GM21515 (cell line): ENCODE results near the gene SIL1.
"Not testable (repeated sequence)": the region's sequence is repeated elsewhere in the genome, so short reads cannot be mapped to it uniquely, and the experiment has no call there.

Source experiments
- ATAC-seq: cut with Tn5 transposase; IDR thresholded peaks from one replicate; pipeline ENCODE4 v1.9.1; 2021; ENCODE audit not compliant: unreplicated experiment

Gene SIL1

GRCh38 chr5:139038613-139039305 is 159.4 kb downstream of the SIL1 start:
- ATAC-seq = no peak

GRCh38 chr5:139037732-139038131 is 160.4 kb downstream of the SIL1 start:
- ATAC-seq = no peak

GRCh38 chr5:139036332-139036731 is 161.8 kb downstream of the SIL1 start:
- ATAC-seq = not testable (repeated sequence)

GRCh38 chr5:139027150-139027549 is 171.0 kb downstream of the SIL1 start:
- ATAC-seq = no peak

DNA sequence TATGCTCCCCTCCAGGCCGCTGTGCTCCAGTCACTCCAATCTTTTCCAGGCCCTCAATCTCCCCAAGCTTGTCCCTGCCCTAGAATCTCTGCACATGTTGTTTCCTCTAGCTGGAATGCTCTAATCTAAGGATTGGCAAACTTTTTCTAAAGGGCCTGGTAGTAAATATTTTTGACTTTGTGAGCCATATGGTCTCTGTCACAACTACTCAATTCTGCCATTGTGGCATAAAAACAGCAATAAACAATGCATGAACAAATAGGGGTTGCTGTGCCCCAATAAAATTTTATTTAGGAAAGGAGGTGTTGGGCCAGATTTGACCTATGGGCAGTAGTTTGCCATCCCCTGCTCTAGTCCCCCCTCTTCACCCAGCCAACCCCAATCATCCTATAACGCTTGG is 172.5 kb downstream of the SIL1 start:
- no peak for ATAC-seq

DNA sequence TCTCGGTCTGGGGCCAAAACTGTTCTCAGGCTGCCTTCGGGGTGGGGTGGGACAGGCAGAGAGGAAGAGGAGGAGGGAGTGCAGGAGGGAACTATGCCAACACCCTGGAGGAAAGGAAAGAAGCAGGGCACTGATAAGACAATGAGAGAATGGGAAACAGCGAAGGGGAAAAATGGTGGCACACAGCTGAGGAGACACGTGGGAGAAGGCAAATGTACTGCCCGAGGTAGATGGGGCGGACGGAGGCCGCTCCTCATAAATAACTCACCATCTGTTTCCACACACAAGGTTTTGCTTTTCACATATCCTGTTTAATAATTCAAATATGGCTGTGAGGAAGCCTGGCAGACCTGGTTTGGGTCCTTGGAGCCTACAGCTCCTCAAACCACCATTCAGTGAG is 174.9 kb downstream of the SIL1 start:
- ATAC-seq = no peak

DNA sequence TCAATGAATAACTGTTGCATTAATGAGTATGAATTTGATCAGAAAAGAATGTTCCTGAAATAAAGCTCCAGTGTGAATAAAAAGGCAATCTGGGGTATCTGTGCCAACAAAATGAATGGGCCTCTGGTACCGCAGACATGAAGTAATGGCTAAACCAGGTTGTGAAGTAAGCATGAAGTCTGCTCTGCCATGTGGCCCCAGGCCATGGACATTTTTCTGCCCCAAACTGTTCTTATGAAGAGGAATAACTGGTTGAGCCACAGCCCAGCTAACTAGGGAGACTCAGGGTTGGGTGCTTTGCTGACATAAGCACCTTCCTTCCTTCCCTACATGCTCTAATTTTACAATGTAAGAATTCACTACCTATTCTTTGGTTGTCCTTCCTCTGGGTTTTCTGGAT is 175.6 kb downstream of the SIL1 start:
- ATAC-seq = no peak

GRCh38 chr5:139021346-139021745 is 176.8 kb downstream of the SIL1 start:
- no peak for ATAC-seq

DNA sequence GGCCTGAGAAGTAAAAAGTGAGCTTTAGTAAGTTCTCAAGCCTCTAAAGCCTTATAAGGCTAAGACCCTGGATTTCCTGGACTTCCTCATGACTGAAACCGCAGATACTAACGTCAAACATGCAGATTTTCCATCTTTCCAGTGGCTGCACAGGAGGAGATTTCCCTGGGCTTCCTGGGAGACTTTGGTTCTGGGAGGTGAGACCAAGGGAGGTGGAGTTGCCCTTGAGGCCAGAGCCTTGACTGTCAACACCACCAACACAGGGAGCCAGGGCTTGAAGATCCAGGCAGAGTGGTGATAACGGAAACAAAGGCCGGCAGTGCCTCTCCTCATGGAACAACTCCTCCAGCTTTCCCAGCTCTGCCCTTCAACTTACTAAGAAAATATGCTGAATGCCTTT is 178.3 kb downstream of the SIL1 start:
- ATAC-seq = no peak

- no peak for ATAC-seq
Measured at GRCh38 chr5:139019211-139019610, 179.0 kb downstream of the SIL1 start.

DNA sequence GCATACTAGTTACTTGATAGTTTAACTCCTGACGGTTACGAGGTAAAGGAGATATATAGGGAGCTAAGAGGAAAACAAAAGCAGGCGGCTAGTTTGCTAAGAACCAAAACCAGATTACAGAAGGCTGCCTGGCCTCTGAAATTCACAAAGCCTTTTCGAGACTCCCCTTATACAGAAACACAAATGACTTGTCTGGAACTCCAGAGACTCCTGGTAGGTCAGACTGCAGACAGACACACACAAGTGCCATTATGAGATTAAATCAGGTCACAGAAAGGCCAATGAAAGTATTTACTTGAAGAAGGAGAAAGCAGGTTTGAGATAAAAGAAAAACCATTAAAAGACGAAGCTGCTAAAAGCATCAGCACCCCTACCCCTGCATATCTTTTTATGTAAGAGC is 180.5 kb downstream of the SIL1 start:
- no peak for ATAC-seq

- no peak for ATAC-seq
Measured at GRCh38 chr5:139016186-139016585, 182.0 kb downstream of the SIL1 start.

DNA sequence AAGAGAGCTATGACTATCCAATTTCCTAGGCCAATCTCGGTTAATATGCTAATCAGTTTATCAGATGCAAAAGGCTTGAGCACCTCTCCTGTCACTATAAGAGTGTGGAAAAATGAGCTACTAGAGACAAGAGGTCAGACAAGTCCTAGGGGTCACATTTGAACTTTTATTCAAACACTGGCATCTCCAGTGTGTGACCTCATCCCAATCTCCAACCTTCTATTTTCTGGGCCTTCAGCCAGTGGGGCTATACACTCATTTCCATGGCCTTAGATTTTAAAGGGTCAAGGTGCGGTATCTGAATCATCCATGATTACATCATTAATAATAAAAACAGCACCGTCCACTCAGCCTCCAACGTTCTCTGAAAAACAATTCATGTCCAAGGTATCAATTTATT is 183.4 kb downstream of the SIL1 start:
- ATAC-seq = no peak

DNA sequence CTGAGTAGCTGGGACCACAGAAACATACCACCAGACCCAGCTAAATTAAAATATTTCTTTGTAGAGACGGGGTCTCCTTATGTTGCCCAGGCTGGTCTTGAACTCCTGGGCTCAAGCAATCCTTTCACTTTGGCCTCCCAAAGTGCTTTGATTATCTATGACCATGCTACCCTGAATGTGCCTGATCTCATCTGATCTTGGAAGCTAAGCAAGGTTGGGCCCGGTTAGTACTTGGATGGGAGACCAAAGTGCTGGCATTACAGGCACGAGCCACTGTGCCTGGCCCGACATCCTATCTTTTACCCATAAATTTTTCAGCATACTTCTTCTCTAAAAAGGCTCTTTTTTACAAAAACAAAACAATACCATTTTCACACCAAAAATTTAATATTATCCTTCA is 186.0 kb downstream of the SIL1 start:
- no peak for ATAC-seq

- not testable (repeated sequence) for ATAC-seq
Measured at GRCh38 chr5:139011156-139011555, 187.0 kb downstream of the SIL1 start.

GRCh38 chr5:139004374-139005307 is 193.5 kb downstream of the SIL1 start:
- ATAC-seq = no peak

DNA sequence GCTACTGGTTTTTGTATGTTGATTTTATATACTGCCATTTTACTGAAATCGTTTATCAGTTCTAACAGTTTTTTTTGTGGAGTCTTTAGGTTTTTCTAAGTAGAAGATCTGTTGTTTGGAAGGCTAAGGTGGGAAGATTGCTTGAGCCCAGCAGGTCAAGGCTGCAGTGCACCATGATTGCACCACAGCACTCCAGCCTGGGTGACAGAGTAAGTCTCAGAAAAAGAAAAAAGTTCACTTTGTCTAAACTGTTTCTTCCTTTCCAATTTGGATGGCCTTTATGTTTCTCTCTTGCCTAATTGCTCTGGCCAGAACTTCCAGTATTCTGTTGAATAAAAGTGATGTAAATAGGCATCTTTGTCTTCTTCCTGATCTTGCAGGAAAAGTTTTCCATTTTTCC is 198.5 kb downstream of the SIL1 start:
- ATAC-seq = no peak

DNA sequence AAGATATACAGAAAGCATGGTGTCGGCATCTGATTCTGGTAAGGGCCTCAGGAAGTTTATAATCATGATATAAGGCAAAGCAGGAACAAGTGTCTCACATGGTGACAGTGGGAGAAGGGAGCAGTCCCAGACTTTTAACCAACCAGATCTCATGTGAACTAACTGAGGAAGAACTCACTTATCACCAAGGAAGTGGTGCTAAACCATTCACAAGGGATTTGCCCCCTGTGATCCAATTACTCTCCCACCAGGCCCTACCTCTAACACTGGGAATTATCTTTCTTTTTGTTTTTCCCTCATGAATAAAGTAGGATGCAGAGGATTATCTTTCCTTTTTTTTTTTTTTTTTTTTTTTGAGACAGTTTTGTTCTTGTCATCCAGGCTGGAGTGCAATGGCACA is 199.6 kb downstream of the SIL1 start:
- no peak for ATAC-seq

- ATAC-seq = no peak
Measured at GRCh38 chr5:138996120-138996519, 202.0 kb downstream of the SIL1 start.

DNA sequence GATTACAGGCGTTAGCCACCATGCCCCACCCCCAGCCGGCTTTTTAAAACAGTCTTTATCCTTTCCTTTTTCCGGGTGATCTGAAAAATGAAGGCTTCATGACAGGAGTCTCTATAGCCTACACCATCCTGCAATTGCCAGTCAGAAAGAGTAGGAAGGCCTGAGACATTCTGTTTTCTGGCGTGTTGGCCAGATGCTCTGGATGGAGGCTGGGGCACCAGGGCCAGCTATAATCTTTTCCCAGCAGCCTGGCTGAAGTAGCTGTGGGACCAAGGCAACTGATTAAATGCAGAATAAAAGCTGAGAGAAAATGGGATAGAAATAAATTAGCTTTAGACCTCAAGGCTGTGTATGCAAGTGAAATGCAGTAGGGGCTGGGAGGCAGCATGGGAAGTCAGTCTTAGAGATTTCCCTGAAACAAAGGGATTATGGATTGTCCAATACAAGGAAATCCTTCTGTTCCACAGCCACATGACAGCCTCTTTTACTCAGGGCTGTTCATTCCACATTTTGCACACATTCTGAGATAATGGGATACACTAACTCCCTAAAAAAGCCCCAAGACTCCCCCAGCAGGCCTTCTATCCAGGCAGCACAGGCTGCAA is 207.1 kb downstream of the SIL1 start:
- ATAC-seq = no peak

DNA sequence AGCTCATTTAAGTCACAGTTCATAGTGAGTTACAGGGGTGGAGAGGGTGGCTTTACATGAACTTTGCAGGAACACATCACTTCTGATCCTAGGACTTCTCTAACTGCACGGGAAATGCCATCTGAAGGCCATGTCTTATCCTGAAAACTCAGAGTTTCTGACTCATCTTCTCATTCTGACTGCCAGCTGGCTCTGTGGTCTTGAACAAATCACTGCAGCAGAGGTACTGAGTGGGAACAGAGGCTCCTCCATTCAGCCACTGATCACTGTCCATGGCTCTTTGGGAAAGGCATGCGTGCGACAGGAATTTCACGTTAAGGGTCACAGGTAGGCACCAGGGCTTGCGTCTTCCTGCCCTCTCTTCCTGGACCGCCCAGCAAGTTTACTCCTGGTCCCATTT is 208.4 kb downstream of the SIL1 start:
- ATAC-seq = no peak
